Measurements from ENCODE around the gene PHRF1. TPM values are rescaled to one million over a fixed set of nuclear protein-coding genes. Genes with fewer than 3 reads are reported as not detected.

The PHRF1 gene
- total RNA-seq, 6 donors from 2014 or later: 25.7 to 93.2 (median 37.9) TPM

- peaks cover 0 to 12% (median 1%) of the 10 kb centered on the region in 4 donors for H3K4me1 ChIP-seq
- 24% methylated on average over 10 of the region's 72 CpGs; no CpG with 5 or more reads in 1 of the 2 donors for WGBS, 2 donors
- TF ChIP-seq CTCF (IDR thresholded peaks at IDR 0.05): no peak
- TF ChIP-seq EP300 (IDR thresholded peaks at IDR 0.05): no peak
- no peak for TF ChIP-seq POLR2A (IDR thresholded peaks at IDR 0.05)
- no peak for TF ChIP-seq POLR2AphosphoS5 (IDR thresholded peaks at IDR 0.05)
- peaks cover 0 to 5% (median 0%) of the 10 kb centered on the region in 4 donors for H3K36me3 ChIP-seq
- peaks cover 0 to 15% (median 11%) of the 10 kb centered on the region in 4 donors for H3K27me3 ChIP-seq
- H3K4me3 ChIP-seq: peak within 1 kb of the TSS in 1 of 4 donors; percentile 17
- ATAC-seq (ENCODE audit: low FRiP score in 2 of 2): no peak
- peak in 1 of 2 donors; percentile 75 for DNase-seq
- H3K9me3 ChIP-seq: no peaks in the 10 kb centered on the region
- no peak within 1 kb of the TSS for H3K27ac ChIP-seq
Measured at GRCh38 chr11:626475-627307, 50.4 kb downstream of the PHRF1 start, which contains the start of gene SCT. Gene SCT, minus strand, starts transcription at chr11:627181. Its CDS starts 38 bp downstream, at chr11:627143.

GRCh38 chr11:627308-627576, 51.0 kb downstream of the PHRF1 start:
- Histone ChIP-seq H3K4me3 (peak overlapping the region in 1 of 4 donors; percentile 17), H3K4me1 (peaks cover 0 to 12% (median 1%) of the 10 kb centered on the region in 4 donors), H3K27ac (no peak overlapping the region), H3K36me3 (peaks cover 0 to 4% (median 0%) of the 10 kb centered on the region in 4 donors), H3K9me3 (no peaks in the 10 kb centered on the region), H3K27me3 (peaks cover 0 to 15% (median 11%) of the 10 kb centered on the region in 4 donors)
- DNase-seq (peak in 1 of 2 donors; percentile 56), ATAC-seq (ENCODE audit: low FRiP score in 2 of 2) (no peak)
- TF ChIP-seq POLR2AphosphoS5 (IDR thresholded peaks at IDR 0.05) (no peak), EP300 (IDR thresholded peaks at IDR 0.05) (no peak), POLR2A (IDR thresholded peaks at IDR 0.05) (no peak), CTCF (IDR thresholded peaks at IDR 0.05) (no peak)
- WGBS, 2 donors: 63% methylated on average over 15 of the region's 28 CpGs; no CpG with 5 or more reads in 1 of the 2 donors

GRCh38 chr11:628056-628455, 51.8 kb downstream of the PHRF1 start:
- WGBS, 2 donors: 95% methylated on average over 31 of the region's 31 CpGs
- H3K27me3 ChIP-seq: peaks cover 0 to 15% (median 11%) of the 10 kb centered on the region in 4 donors
- DNase-seq (peak in 1 of 2 donors; percentile 85), ATAC-seq (ENCODE audit: low FRiP score in 2 of 2) (no peak)
- H3K9me3 ChIP-seq: no peaks in the 10 kb centered on the region
- H3K4me1 ChIP-seq: peaks cover 0 to 12% (median 1%) of the 10 kb centered on the region in 4 donors
- no peaks in the 10 kb centered on the region for H3K36me3 ChIP-seq
- no peak overlapping the region for H3K27ac ChIP-seq
- no peak overlapping the region for H3K4me3 ChIP-seq
- TF ChIP-seq EP300 (IDR thresholded peaks at IDR 0.05) (no peak), CTCF (IDR thresholded peaks at IDR 0.05) (no peak), POLR2A (IDR thresholded peaks at IDR 0.05) (no peak), POLR2AphosphoS5 (IDR thresholded peaks at IDR 0.05) (no peak)

- H3K36me3 ChIP-seq: no peaks in the 10 kb centered on the region
- no peak for TF ChIP-seq CTCF (IDR thresholded peaks at IDR 0.05)
- TF ChIP-seq POLR2AphosphoS5 (IDR thresholded peaks at IDR 0.05): no peak
- TF ChIP-seq POLR2A (IDR thresholded peaks at IDR 0.05): no peak
- no peak for TF ChIP-seq EP300 (IDR thresholded peaks at IDR 0.05)
- no peak for DNase-seq
- no peaks in the 10 kb centered on the region for H3K9me3 ChIP-seq
- H3K27me3 ChIP-seq: peaks cover 0 to 15% (median 11%) of the 10 kb centered on the region in 4 donors
- WGBS, 2 donors: 53 to 57% methylated on average over 10 of the region's 10 CpGs
- ATAC-seq (ENCODE audit: low FRiP score in 2 of 2): no peak
- H3K4me1 ChIP-seq: peaks cover 0 to 12% (median 1%) of the 10 kb centered on the region in 4 donors
- no peak overlapping the region for H3K4me3 ChIP-seq
- H3K27ac ChIP-seq: no peak overlapping the region
Measured at GRCh38 chr11:629237-629583, 52.9 kb downstream of the PHRF1 start.

Measured in upper lobe of left lung (tissue), 6 donors.